Smooth muscle cell (in vitro differentiated cells): ENCODE data around the gene KLHL3. TPM values are rescaled to one million over a fixed set of nuclear protein-coding genes. Genes with fewer than 3 reads are reported as not detected.
A peak's percentile ranks its signal among the peaks of the same experiment; 100 is the strongest.

ENCODE experiments used
- DNase-seq: peaks from one replicate; lab custom pipeline; 2025; ENCODE audit not compliant: unreplicated experiment; lab: John Stamatoyannopoulos, UW
- H2AFZ ChIP-seq: fragments of 200-600 bp; sonication (generic); 2 replicates; pipeline ENCODE4 v1.6.0; 2016; ENCODE audit warnings: antibody characterized with exemption, low read depth, mild to moderate bottlenecking
- H3F3A ChIP-seq: fragments of 200-600 bp; sonication (generic); 2 replicates; pipeline ENCODE4 v1.6.0; 2017; ENCODE audit warnings: antibody characterized with exemption, low read depth
- H3K27ac ChIP-seq: fragments of 200-600 bp; sonication (generic); 2 replicates; pipeline ENCODE4 v1.5.1; 2016; ENCODE audit warnings: low read depth, mild to moderate bottlenecking
- H3K27me3 ChIP-seq: fragments of 200-600 bp; sonication (generic); 2 replicates; pipeline ENCODE4 v1.6.1; 2016; ENCODE audit warnings: low read depth, mild to moderate bottlenecking
- H3K36me3 ChIP-seq: fragments of 200-600 bp; sonication (generic); 2 replicates; pipeline ENCODE4 v1.5.1; 2016; ENCODE audit warnings: low read depth
- H3K4me1 ChIP-seq: fragments of 200-600 bp; sonication (generic); 2 replicates; pipeline ENCODE4 v1.5.1; 2016; ENCODE audit warnings: low read depth
- H3K4me2 ChIP-seq: fragments of 200-600 bp; sonication (generic); 2 replicates; pipeline ENCODE4 v1.6.0; 2016; ENCODE audit warnings: mild to moderate bottlenecking
- H3K4me3 ChIP-seq: fragments of 200-600 bp; sonication (generic); 2 replicates; pipeline ENCODE4 v1.5.1; 2016; ENCODE audit warnings: mild to moderate bottlenecking
- H3K79me2 ChIP-seq: fragments of 200-600 bp; sonication (generic); 2 replicates; pipeline ENCODE4 v1.6.0; 2016; ENCODE audit warnings: low read depth, mild to moderate bottlenecking
- H3K9ac ChIP-seq: fragments of 200-600 bp; sonication (generic); 2 replicates; pipeline ENCODE4 v1.6.0; 2016; ENCODE audit warnings: low read depth
- H3K9me3 ChIP-seq: fragments of 200-600 bp; sonication (generic); replicated peaks from 2 replicates; pipeline ENCODE4 v1.5.1; 2016; ENCODE audit warnings: low read depth
- H4K20me1 ChIP-seq: fragments of 200-600 bp; sonication (generic); 2 replicates; pipeline ENCODE4 v1.6.0; 2016; ENCODE audit warnings: low read depth
- WGBS: methylation state at CpG from one replicate; pipeline ENCODE4 v1.1.7; 2016; ENCODE audit warnings: low lambda C conversion rate; 5-methylcytosine and 5-hydroxymethylcytosine counted together
- polyA plus RNA-seq: library from polyadenylated mRNA; unstranded; fragments of >200 nt; fragmentation: Nextera tagmentation; extraction: Ambion mirVana; gene quantifications from 2 replicates; pipeline ENCODE4 v1.2.1, GENCODE V29; 2016
- total RNA-seq: library from RNA; depleted of rRNA; stranded (reverse); fragments of >200 nt; gene quantifications from 2 replicates; pipeline ENCODE4 v1.2.3, GENCODE V29; 2014
- TF ChIP-seq, protein P1 (sequence below): fragments of 200-600 bp; sonication (generic); IDR thresholded peaks from 2 replicates; pipeline ENCODE4 v1.5.1; 2017; ENCODE audit warnings: borderline replicate concordance, mild to moderate bottlenecking, antibody characterized with exemption; ENCODE audit not compliant: insufficient read depth, poor library complexity, severe bottlenecking

The KLHL3 gene
- total and polyA plus RNA-seq, 2 experiments from 2014 or later = 3.6 to 9.1 TPM

DNA sequence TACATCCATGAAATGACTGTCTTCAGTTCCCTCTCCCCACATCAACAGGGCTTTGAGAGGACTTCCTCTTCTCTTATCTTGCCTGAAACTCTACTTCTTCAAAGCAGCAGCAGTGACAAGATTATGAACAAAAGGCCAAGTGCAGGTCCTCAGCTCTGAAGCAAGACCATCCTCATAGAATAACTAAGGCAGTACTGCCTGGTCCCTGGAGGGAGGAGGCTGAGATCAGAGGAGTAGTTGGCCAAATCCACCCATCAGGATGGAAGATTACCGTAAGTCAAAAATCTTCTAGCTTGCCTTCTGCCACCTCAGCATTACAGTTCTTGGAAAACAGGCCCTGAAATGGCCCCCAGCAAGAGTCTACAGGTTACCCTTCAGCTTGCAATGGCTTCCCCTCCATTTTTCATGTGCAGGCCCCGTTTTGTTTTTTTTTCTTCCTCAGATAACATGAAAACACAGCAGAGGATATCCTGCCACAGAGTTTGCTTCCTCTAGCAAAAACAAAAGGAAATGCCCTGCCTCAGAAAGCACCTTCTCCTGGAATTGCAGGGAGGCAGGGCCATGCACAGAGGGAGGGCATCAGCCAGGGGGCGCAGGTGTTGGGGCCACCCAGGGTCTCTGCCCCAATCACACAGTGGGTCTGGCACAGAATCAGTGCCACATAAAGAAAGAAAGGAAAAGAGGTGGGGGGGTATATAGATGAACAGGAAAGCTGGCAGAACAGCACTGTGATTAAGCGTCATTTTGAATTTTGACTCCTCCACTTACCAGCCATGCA lies 40.0 kb downstream of the KLHL3 start:
- no peak overlapping the region for H3K4me2 ChIP-seq

DNA sequence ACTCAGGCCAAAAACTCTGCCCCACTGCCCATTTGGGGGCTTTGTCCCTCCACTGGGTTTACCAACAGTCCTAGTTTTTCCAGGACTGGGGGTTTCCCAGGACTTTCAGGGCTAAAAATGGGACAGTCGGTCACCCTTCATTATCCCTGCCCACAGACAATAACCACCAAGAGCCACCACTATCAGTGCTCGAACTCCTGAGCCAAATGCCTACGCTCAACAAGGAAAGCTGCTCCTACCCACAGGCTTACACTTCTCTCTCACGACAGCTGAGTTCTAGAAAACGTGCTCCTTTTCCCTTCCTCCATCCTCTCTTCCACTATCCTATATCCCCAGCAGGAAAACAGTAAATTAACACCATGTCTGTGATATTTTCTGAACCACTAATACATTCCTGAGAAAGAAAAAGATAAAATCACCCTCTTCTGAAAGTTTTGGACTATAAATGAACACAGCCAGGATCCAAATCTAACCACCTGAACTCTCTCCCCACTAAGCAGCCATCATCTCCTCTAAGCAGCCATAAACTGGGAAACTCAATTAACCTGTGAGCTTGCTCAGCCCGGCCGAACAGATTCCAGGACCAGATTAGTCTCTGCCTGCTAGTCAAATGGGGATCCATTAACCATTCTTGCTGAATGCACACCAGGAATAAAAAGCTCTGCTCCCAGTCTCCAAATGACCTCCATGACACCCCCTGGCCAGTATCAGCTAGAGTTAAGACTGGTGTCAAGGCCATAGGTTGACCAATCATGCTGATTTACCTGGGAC lies 41.8 kb downstream of the KLHL3 start:
- Histone ChIP-seq H3F3A (no peaks in the 10 kb centered on the region), H3K4me2 (no peak overlapping the region), H4K20me1 (no peaks in the 10 kb centered on the region), H3K79me2 (no peaks in the 10 kb centered on the region), H3K36me3 (no peaks in the 10 kb centered on the region), H2AFZ (no peak overlapping the region), H3K27me3 (no peaks in the 10 kb centered on the region), H3K4me3 (no peak overlapping the region), H3K27ac (peak overlapping the region; percentile 53), H3K4me1 (no peaks in the 10 kb centered on the region), H3K9me3 (no peaks in the 10 kb centered on the region), H3K9ac (no peak overlapping the region)
- DNase-seq = no peak
- TF ChIP-seq, protein P1, sequence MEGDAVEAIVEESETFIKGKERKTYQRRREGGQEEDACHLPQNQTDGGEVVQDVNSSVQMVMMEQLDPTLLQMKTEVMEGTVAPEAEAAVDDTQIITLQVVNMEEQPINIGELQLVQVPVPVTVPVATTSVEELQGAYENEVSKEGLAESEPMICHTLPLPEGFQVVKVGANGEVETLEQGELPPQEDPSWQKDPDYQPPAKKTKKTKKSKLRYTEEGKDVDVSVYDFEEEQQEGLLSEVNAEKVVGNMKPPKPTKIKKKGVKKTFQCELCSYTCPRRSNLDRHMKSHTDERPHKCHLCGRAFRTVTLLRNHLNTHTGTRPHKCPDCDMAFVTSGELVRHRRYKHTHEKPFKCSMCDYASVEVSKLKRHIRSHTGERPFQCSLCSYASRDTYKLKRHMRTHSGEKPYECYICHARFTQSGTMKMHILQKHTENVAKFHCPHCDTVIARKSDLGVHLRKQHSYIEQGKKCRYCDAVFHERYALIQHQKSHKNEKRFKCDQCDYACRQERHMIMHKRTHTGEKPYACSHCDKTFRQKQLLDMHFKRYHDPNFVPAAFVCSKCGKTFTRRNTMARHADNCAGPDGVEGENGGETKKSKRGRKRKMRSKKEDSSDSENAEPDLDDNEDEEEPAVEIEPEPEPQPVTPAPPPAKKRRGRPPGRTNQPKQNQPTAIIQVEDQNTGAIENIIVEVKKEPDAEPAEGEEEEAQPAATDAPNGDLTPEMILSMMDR = no peak
- 69% methylated on average over 7 of the region's 7 CpGs for WGBS

More for the DNA sequence above, 40.0 kb downstream of the KLHL3 start:
- Histone ChIP-seq H3F3A (no peaks in the 10 kb centered on the region), H3K36me3 (no peaks in the 10 kb centered on the region), H4K20me1 (no peaks in the 10 kb centered on the region), H3K4me3 (no peak overlapping the region), H3K27ac (peak overlapping the region; percentile 24), H3K79me2 (no peaks in the 10 kb centered on the region), H3K4me1 (no peaks in the 10 kb centered on the region), H2AFZ (no peak overlapping the region), H3K27me3 (no peaks in the 10 kb centered on the region), H3K9me3 (no peaks in the 10 kb centered on the region), H3K9ac (no peak overlapping the region)
- TF ChIP-seq, protein P1 = no peak
- 86% methylated on average over 4 of the region's 4 CpGs for WGBS
- no peak for DNase-seq

DNA sequence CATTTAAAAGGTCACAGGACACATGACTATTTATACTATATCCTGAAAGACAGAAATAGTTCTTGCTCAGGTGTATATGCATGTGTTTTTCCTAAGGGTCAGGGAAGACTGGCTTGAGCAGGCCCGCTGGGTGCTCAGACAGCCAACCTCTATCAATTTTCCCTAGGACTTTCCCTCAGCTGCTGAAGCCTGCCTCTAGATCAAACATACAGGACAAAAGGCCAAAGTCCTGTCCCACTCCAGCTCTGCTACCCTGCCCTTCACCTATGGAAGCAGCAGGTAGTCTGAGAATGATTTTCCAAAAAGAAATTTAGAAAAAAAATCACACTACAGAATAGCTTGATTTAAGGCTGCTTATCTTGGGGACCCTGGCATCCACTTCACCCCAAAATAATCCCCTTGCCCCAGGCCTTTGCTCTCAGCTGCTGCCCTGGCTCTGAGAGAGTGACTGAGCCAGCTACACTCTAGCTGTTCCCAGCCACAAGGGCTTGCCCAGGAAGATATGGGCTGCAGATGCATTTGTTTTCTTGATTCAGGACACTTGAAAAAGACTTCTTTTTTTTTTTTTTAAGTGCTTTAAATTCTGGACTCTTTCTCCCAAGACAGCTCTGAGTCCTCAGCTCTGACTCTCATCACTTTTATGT lies 42.5 kb downstream of the KLHL3 start:
- Histone ChIP-seq H3K4me2 (no peak overlapping the region), H3K27me3 (no peaks in the 10 kb centered on the region), H3K79me2 (no peaks in the 10 kb centered on the region), H3F3A (no peaks in the 10 kb centered on the region), H3K4me1 (no peaks in the 10 kb centered on the region), H3K9me3 (no peaks in the 10 kb centered on the region), H2AFZ (no peak overlapping the region), H3K36me3 (no peaks in the 10 kb centered on the region), H4K20me1 (no peaks in the 10 kb centered on the region), H3K27ac (peak overlapping the region; percentile 53), H3K4me3 (no peak overlapping the region), H3K9ac (no peak overlapping the region)
- DNase-seq = no peak
- TF ChIP-seq, protein P1 = no peak
- WGBS = 100% methylated on average over 1 of the region's 1 CpG
